ENCODE data around the gene RABGGTB.
"Not testable (repeated sequence)": the region's sequence is repeated elsewhere in the genome, so short reads cannot be mapped to it uniquely, and the experiment has no call there.

Gene RABGGTB

DNA sequence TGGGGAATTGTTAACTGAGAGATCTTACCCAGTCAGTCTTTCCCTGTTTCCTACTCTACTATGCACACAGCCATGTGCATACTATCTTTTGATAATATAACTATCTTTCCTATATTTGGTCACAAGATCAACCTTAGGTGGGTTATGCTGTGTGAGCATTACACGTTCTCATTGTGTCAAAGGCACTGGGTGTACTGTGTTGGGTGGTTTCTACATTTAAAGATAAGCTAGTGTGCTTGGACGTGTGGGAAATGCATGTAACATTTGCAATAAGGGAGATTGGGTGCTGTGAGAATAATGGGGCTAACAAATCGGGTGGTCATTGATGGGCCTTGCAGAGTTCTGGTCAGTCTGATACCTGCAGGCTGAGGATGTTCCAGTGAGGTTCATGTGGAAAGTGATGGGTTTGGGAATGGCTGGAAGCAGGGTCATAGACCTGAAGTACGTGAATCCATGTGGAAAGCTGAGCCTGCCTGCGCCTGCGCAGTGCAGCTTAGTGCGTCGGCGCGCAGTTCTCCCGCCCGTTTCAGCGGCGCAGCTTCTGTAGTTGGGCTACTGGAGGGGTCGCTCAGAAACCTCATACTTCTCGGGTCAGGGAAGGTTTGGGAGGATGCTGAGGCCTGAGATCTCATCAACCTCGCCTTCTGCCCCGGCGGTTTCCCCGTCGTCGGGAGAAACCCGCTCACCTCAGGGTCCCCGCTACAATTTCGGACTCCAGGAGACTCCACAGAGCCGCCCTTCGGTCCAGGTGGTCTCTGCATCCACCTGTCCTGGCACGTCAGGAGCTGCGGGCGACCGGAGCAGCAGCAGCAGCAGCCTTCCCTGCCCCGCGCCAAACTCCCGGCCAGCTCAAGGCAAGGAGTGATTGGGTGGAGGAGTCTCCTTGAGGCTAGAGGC lies 10.6 kb downstream of the RABGGTB start, which contains the start of gene MSH4:
MSH4 (plus strand) TSS at position 507 of the 897 bp plus-strand sequence; CDS start at position 611, 104 bp downstream.
- no peak for DNase-seq

DNA sequence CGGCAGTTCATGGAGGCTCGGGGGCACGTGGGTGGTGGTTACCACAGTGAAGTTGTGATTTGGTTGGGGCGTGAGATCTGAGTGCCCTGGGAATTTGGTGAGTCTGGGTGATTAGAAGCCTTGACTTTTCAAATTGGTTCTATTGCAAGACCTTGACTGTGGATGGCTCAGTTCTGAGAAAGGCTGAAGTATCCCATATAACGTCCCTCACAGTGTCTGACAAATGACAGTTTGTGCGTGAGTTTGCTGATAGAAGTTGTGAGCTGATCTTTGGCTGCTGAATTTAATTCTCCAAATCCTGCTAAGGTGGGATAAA lies 11.2 kb downstream of the RABGGTB start:
- no peak for DNase-seq

DNA sequence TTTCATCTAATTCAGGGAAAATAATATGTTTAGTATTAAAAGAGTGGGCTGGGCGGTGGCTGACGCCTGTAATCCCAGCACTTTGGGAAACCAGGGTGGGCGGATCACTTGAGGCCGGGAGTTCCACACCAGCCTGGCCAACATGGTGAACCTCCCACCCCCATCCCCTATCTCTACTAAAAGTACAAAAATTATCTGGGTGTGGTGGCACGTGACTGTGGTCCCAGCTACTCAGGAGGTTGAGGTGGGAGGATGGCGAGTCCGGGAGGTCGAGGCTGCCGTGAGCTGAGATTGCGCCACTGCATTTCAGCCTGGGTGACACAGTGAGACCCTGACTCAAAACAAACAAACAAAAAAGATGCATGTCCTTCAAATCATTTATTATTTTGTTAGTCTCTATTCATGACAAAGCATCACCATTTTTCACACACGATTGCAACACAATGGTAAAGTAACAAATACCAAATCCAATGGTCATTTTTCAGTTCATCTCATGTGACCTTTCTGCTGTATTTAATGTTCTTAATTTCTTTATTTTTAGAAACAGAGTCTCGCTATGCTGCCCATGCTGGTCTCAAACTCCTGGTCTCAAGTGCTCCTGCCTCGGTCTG lies 11.7 kb downstream of the RABGGTB start:
- DNase-seq = no peak

DNA sequence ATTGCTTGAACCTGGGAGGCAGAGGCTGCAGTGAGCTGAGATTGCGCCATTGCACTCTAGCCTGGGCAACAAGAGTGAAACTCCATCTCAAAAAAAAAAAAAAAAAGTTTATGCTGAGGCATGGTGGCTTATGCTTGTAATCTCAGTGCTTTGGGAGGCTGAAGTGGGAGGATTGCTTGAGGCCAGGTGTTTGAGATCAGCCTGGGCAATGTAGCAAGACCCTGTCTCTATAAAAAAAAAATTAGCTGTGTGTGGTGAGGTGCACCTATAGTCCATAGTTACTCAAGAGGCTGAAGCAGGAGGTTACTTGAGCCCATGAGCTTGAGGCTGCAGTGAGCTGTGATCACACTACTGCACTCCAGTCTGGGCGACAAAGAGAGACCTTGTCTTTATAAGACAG lies 15.4 kb downstream of the RABGGTB start:
- not testable (repeated sequence) for DNase-seq

DNA sequence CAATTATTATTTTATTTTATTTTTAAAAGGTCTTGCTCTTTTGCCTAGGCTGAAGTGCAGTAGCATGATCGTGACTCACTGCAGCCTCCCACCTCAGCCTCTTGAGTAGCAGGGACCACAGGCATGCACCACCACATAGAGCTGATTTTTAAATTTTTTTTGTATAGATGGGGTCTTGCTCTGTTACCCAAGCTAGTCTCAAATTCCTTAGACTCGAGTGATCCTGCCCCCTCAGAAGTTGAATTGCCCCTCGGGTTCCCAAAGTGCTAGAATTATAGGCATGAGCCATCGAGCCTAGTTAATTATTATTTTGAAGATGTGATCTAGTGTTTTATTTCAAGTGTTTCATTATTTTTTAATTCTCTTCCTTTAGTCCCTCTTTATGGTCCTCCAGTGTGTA lies 22.9 kb downstream of the RABGGTB start:
- DNase-seq = no peak

DNA sequence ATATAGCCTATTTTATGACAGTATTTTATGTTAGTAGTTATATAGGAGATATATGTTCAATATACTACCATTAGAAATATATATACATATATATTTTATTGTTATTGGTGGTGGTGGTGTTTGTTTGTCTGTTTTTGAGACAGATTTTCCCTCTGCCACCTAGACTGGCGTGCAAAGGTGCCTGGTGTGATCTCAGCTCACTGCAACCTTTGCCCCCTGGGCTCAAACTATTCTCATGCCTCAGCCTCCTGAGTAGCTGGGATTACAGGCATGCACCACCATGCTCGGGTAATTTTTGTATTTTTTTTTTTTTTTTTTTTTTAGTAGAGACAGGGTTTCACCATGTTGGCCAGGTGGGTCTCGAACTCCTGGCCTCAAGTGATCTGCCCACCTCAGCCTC lies 24.1 kb downstream of the RABGGTB start:
- not testable (repeated sequence) for DNase-seq

DNA sequence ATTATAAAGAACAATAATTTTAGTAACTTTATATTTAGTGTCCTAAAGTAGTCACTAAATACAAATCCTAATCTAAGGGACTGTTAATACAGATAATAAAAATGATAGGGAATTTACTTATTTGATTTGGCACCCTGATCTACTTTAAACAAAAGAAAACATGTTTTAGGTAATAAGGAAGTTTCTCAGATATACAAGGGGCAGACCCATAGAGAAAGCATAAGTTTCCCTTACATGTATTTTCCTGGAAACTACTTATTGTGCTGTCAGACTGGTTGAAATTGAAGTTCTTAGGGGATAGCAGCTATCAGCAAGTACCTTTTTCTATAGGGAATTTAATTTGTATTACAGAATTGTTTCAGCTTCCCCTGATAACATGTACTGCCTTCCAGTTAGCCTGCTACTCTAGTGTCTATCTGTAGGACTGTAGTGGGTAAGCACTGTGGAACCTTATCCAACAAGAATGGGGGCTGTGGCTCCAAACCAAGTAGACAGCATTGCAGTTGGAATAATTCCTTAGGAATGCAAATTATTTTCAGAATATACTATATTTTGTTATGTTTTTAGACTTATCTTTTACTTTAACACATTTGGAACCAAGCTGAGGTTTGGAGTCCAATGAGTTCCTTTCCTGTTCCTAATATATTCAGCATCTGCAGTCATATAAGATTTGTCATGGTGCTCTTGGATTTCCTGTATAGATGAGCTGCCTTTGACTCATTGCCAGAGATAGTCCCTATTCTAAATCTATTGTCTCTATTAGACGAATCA lies 25.3 kb downstream of the RABGGTB start:
- no peak for DNase-seq

DNA sequence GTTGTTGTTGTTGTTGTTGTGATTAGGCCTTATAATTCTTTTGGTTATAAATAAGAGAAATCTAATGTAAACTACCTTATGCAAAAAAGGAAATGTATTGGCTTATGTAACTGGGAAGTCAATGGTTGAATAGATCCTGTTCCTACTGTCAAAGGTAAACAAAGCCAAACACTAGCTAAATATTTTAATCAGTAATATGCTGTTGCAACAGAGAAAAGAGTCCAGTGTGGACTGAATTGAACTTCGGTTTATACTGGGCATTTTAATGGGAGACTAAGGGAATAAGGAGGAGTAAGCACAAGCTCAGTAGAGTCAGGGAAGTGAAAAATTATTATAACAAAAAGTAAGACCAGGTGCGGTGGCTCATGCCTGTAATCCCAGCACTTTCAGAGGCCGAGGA lies 26.0 kb downstream of the RABGGTB start:
- DNase-seq = no peak

DNA sequence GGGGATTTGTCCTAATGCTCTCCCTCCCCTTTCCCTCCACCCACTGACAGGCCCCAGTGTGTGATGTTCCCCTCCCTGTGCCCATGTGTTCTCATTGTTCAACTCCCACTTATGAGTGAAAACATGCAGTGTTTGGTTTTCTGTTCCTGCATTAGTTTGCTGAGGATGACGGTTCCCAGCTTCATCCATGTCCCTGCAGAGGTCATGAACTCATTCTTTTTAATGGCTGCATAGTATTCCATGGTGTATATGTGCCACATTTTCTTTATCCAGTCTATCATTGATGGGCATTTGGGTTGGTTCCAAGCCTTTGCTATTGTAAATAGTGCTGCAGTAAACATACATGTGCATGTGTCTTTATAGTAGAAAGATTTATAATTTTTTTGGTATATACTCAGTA lies 37.5 kb downstream of the RABGGTB start:
- DNase-seq = not testable (repeated sequence)

DNA sequence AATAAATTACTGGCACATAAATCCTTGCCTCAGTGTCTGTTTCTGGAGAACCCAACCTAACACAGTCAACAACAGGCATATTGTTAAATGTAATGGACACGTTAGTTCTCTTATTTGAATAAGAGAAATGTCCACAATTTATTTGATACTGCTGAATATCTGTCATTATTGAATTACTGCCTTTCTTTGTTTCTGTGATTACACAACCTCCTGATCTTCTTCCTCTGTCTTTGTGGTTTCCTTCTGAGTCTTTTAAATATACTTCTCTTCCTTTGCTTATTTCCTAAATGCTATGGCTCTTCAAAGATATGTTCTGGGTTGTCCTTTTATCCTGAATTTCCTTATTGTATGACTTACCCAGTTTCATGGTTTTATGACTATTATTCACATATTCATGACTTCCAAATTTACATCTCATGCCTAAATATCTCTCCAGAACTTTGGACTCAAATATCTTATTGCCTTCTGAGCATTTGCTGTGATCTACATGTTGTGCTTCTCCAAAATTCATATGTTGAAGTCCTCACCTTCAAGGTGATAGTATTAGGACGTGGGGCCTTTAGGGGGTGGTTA lies 50.6 kb downstream of the RABGGTB start:
- DNase-seq = no peak

DNA sequence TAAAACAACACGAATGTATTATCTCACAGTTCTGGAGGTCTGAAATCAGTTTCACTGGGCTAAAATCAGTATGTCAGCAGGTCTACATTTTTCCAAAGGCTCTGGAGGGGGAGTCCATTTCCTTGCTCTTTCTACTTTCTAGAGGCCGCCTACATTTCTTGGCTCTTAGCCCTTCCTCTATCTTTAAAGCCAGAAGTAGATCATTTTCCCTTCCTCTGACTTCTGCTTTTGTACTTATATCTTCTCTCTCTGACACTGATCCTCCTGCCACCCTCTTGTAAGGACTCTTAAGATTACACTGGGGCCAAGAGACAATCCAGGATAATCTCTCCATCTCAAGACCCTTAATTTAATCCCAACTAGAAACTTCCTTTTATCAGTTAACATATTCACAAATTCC lies 52.0 kb downstream of the RABGGTB start:
- no peak for DNase-seq

DNA sequence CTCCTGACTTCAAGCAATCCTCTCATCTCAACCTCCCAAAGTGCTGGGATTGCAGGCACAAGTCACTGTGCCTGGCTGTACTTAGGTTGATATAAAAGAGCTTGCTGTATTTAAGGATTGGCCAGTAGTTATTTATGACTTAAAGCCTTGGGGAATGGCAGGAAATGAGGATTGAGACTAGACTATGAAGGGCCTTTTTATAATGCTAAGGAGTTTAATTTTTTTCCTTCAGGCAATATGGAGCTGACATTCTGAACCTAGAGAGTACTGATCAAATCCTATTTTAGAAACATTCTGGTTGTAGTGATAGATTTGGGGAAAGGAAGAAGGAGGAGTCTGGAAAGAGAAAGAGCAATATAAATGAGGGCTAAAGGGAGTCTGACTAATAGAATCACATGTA lies 55.4 kb downstream of the RABGGTB start:
- no peak for DNase-seq

Measured in RPMI8226 (cell line).